Measurements from ENCODE around the gene LIAS. TPM values are rescaled to one million over a fixed set of nuclear protein-coding genes. Genes with fewer than 3 reads are reported as not detected.
"Not testable (repeated sequence)": the region's sequence is repeated elsewhere in the genome, so short reads cannot be mapped to it uniquely, and the experiment has no call there.

The LIAS gene
- total RNA-seq, 1 donor from 2014 or later, result 19.1 TPM

DNA sequence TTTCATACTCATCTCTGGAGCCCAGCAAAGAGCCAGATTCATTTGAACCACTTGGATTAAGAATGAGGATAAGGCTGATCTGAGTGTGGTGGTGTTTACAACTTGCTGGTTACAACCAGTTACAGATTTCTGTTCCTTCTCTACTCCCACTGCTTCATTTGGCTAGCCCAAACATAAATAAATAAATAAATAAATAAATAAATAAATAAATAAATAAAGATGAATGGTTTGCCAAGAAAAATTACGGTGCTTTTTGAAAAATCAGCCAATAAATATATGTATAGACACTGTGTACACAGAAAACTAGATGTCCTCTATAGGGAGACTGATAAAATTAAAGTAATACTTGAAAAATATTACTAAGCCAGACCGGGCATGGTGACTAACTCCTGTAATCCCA lies 17.3 kb upstream of the LIAS start:
- Mint-ChIP-seq H3K9me3 (no peaks in the 10 kb centered on the region), H3K27ac (no peak overlapping the region), H3K36me3 (ENCODE audit: low read depth) (no peaks in the 10 kb centered on the region), H3K4me1 (ENCODE audit: low read depth) (no peaks in the 10 kb centered on the region), H3K27me3 (ENCODE audit: low read depth) (peaks cover 24% of the 10 kb centered on the region), H3K4me3 (ENCODE audit: low read depth) (no peak overlapping the region)
- intact Hi-C loops (cut with micrococcal nuclease), result no loop called here
- no peak for DNase-seq (ENCODE audit: low spot score)

DNA sequence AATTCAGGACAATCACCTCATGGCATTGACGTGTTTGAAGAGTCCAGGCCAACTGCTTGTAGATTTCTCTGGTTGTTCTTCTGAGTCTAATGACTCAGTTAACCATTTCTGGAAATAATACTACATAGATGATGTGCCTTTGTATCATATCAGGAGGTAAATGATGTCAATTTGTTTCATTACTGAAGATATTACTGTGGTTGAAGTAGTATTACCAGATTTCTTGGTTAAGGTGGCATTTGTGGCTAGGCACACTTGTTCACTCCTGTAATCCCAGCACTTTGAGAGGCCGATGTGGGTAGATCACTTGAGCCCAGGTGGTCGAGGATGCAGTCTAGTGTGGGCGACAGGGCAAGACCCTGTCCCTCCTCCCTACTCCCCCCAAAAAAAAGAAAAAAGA lies 15.9 kb upstream of the LIAS start:
- Mint-ChIP-seq H3K9me3 (no peaks in the 10 kb centered on the region), H3K27me3 (ENCODE audit: low read depth) (peaks cover 13% of the 10 kb centered on the region), H3K27ac (no peak overlapping the region), H3K4me1 (ENCODE audit: low read depth) (peaks cover 2% of the 10 kb centered on the region), H3K4me3 (ENCODE audit: low read depth) (no peak overlapping the region), H3K36me3 (ENCODE audit: low read depth) (peaks cover 9% of the 10 kb centered on the region)
- intact Hi-C loops (cut with micrococcal nuclease), result no loop called here
- DNase-seq (ENCODE audit: low spot score), result no peak

DNA sequence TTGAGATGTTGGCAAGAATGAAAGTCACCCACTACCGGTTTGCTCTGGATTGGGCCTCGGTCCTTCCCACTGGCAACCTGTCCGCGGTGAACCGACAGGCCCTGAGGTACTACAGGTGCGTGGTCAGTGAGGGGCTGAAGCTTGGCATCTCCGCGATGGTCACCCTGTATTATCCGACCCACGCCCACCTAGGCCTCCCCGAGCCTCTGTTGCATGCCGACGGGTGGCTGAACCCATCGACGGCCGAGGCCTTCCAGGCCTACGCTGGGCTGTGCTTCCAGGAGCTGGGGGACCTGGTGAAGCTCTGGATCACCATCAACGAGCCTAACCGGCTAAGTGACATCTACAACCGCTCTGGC lies 12.4 kb upstream of the LIAS start:
- Mint-ChIP-seq H3K27ac (no peak overlapping the region), H3K4me3 (ENCODE audit: low read depth) (no peak overlapping the region), H3K9me3 (no peaks in the 10 kb centered on the region), H3K36me3 (ENCODE audit: low read depth) (peaks cover 38% of the 10 kb centered on the region), H3K4me1 (ENCODE audit: low read depth) (peaks cover 2% of the 10 kb centered on the region), H3K27me3 (ENCODE audit: low read depth) (peaks cover 1% of the 10 kb centered on the region)
- intact Hi-C loops (cut with micrococcal nuclease), result no loop called here
- DNase-seq (ENCODE audit: low spot score), result no peak

DNA sequence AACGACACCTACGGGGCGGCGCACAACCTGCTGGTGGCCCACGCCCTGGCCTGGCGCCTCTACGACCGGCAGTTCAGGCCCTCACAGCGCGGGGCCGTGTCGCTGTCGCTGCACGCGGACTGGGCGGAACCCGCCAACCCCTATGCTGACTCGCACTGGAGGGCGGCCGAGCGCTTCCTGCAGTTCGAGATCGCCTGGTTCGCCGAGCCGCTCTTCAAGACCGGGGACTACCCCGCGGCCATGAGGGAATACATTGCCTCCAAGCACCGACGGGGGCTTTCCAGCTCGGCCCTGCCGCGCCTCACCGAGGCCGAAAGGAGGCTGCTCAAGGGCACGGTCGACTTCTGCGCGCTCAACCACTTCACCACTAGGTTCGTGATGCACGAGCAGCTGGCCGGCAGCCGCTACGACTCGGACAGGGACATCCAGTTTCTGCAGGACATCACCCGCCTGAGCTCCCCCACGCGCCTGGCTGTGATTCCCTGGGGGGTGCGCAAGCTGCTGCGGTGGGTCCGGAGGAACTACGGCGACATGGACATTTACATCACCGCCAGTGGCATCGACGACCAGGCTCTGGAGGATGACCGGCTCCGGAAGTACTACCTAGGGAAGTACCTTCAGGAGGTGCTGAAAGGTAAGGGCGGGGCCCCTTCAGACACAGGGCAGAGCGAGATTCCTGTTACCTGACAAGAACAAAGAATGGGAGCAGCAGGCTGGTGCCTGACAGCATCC lies 11.8 kb upstream of the LIAS start:
- peak; percentile 19 for DNase-seq (ENCODE audit: low spot score)
- Mint-ChIP-seq H3K27me3 (ENCODE audit: low read depth) (peaks cover under 1% of the 10 kb centered on the region), H3K36me3 (ENCODE audit: low read depth) (peaks cover 43% of the 10 kb centered on the region), H3K9me3 (no peaks in the 10 kb centered on the region), H3K4me1 (ENCODE audit: low read depth) (peaks cover 2% of the 10 kb centered on the region), H3K4me3 (ENCODE audit: low read depth) (no peak overlapping the region), H3K27ac (no peak overlapping the region)
- intact Hi-C loops (cut with micrococcal nuclease), result no loop called here

DNA sequence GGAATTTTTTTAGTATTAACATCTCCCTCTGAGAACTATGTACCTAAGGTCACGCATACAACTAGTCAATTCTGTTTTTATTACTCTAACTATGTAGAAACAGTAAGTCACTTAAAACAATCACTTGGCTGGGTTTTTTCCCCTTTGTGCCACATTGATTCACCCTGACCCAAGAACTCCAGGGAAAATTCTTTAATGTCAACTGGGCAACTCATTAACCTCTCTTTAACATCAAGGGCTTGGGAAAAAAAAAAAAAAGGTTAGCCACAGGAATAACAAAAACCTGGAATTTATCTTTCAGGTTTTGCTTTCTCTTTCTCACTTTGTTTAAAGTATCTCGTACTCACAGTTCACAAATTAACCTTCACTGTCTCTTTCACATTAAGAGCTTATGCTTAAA lies 8.2 kb upstream of the LIAS start:
- H3K27ac Mint-ChIP-seq, result no peak overlapping the region
- peaks cover 78% of the 10 kb centered on the region for H3K36me3 Mint-ChIP-seq (ENCODE audit: low read depth)
- intact Hi-C loops (cut with micrococcal nuclease), result no loop called here
- no peaks in the 10 kb centered on the region for H3K27me3 Mint-ChIP-seq (ENCODE audit: low read depth)
- H3K4me3 Mint-ChIP-seq (ENCODE audit: low read depth), result no peak overlapping the region
- H3K4me1 Mint-ChIP-seq (ENCODE audit: low read depth), result peaks cover 10% of the 10 kb centered on the region
- DNase-seq (ENCODE audit: low spot score), result no peak
- no peaks in the 10 kb centered on the region for H3K9me3 Mint-ChIP-seq

DNA sequence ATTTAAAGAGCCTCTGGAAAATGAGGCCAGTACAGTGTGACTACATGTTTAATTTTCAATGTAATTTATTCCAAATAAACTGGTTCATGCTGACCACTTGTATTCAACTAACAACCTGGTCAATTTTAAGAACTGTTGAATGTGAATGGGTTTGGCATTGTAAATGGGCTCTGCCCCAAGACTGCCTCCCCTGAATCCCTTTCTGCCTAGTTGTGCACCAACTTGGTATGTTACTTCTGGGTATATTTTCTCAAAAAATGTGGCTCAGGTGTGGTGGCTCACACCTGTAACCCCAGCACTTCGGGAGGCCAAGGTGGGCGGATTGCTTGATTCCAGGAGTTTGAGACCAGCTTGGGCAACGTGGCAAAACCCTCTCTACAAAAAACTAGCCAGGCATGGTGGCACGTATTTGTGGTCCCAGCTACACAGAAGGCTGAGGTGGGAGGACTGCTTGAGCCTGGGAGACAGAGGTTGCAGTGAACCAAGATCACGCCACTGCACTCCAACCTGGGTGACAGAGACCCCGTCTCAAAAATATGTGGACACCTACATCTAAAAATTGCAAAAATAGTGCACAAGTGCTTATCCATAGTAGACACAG lies 7.3 kb upstream of the LIAS start:
- intact Hi-C loops (cut with micrococcal nuclease), result no loop called here
- H3K27me3 Mint-ChIP-seq (ENCODE audit: low read depth), result no peaks in the 10 kb centered on the region
- H3K36me3 Mint-ChIP-seq (ENCODE audit: low read depth), result peaks cover 87% of the 10 kb centered on the region
- H3K9me3 Mint-ChIP-seq, result no peaks in the 10 kb centered on the region
- peaks cover 11% of the 10 kb centered on the region for H3K4me1 Mint-ChIP-seq (ENCODE audit: low read depth)
- no peak for DNase-seq (ENCODE audit: low spot score)
- H3K4me3 Mint-ChIP-seq (ENCODE audit: low read depth), result no peak overlapping the region
- no peak overlapping the region for H3K27ac Mint-ChIP-seq

DNA sequence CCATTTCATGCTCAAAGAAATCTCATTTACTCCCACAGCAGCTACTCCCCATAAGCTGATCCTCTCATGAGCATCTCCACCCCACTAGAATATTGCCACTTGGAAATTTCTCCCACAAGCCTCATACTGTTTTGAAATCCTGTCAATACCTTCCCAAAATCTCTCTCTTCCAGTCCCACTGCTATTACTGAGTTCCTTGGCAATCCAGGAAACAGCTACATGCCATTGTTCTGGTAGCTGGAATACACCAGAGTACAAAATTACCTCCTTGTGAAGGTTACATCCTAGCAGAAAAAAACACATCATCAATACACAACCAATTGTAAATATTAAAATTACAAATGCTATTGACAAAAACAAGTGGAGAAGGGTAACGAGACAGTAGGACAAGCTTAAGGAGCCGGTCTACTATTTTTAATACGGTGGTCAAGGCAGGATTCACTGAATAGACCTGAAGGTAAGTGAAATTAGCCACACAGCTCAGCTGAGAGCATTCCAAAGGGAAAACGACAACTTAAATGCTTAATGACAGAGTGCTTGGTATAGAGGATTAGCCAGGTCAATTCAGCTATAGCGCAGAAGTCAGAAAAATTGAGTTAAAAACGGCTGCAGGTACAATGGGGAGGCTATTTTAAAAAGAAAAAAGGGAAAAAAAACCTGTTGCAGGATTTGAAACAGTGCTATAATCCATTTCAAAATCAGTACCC lies 6.5 kb upstream of the LIAS start:
- no peaks in the 10 kb centered on the region for H3K27me3 Mint-ChIP-seq (ENCODE audit: low read depth)
- H3K27ac Mint-ChIP-seq, result no peak overlapping the region
- no peaks in the 10 kb centered on the region for H3K9me3 Mint-ChIP-seq
- no peak for DNase-seq (ENCODE audit: low spot score)
- intact Hi-C loops (cut with micrococcal nuclease), result no loop called here
- H3K36me3 Mint-ChIP-seq (ENCODE audit: low read depth), result peaks cover 93% of the 10 kb centered on the region
- H3K4me3 Mint-ChIP-seq (ENCODE audit: low read depth), result no peak overlapping the region
- peaks cover 17% of the 10 kb centered on the region for H3K4me1 Mint-ChIP-seq (ENCODE audit: low read depth)

DNA sequence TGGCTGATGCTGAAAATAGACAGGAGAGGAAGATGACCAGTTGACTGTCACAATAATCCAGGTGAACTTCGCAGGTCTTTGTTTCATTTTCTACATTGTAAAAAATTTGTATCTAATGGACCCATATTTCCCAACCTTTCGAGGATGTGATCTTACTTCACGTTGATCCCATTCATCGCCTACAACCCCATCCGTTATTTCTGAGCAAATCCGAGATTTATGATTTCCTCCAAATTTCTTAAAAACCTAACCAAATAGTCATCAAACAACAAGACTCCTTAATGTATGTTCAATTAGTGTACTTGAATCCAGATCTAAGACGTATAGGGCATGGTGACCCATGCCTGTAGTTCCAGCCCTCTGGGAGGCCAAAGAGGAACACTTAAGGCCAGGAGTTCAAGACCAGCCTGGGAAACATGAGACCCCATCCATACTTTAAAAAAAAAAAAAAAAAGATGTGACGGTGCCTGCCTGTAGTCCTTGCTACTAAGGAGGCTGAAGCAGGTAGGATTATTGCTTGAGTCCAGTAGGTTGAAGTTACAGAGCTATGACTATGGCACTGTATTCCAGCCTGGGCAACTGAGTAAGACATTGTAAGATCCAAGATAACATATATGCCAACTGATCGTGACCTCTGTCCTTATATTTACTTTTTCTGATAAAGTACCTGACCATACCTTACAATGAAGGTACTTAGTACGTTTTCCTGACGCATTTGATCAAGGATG lies 5.8 kb upstream of the LIAS start:
- Mint-ChIP-seq H3K4me1 (ENCODE audit: low read depth) (peaks cover 18% of the 10 kb centered on the region), H3K27ac (peak overlapping the region; percentile 12), H3K36me3 (ENCODE audit: low read depth) (peaks cover 93% of the 10 kb centered on the region), H3K4me3 (ENCODE audit: low read depth) (no peak overlapping the region), H3K9me3 (no peaks in the 10 kb centered on the region), H3K27me3 (ENCODE audit: low read depth) (no peaks in the 10 kb centered on the region)
- DNase-seq (ENCODE audit: low spot score), result no peak
- intact Hi-C loops (cut with micrococcal nuclease), result no loop called here

DNA sequence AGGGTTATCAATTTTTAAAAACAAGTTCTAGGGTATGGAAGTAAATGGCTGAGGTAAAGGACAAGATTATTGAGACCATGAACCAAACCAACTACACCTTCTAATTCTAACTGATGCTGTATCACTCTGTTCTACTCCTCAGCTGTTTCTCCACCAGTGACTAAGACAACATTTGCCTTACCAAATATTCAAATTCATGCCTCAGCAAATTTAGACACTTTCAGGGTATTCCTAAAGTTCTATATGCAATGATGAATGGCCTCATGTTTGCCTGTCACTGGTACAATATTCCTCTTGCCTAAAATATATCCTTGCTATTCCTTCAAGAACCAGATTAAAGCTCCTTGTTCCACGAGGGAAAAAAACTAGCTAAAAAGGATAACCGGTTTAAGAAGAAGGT lies 5.1 kb upstream of the LIAS start:
- Mint-ChIP-seq H3K4me3 (ENCODE audit: low read depth) (no peak overlapping the region), H3K27me3 (ENCODE audit: low read depth) (no peaks in the 10 kb centered on the region), H3K36me3 (ENCODE audit: low read depth) (peaks cover 94% of the 10 kb centered on the region), H3K4me1 (ENCODE audit: low read depth) (peaks cover 18% of the 10 kb centered on the region), H3K27ac (no peak overlapping the region), H3K9me3 (no peaks in the 10 kb centered on the region)
- DNase-seq (ENCODE audit: low spot score), result no peak
- intact Hi-C loops (cut with micrococcal nuclease), result no loop called here

DNA sequence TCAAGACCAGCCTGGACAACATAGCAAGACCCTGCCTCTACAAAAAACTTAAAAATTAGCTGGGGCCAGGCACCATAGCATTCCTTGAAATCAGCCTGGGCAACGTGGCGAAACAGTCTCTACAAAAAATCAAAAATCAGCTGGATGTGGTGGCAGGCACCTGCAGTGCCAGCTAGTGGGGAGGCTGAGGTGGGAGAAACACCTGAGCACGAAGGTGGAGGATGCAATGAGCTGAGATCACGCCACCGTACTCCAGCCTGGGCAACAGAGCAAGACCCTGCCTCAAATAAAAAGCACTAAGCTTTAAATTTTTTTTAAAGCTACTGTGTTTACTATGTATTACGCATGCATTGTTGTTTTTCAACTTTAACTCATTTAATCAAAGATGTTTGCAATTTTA lies 3.4 kb upstream of the LIAS start:
- Mint-ChIP-seq H3K27me3 (ENCODE audit: low read depth) (no peaks in the 10 kb centered on the region), H3K4me1 (ENCODE audit: low read depth) (peaks cover 23% of the 10 kb centered on the region), H3K4me3 (ENCODE audit: low read depth) (peak overlapping the region; percentile 30), H3K27ac (no peak overlapping the region), H3K9me3 (no peaks in the 10 kb centered on the region), H3K36me3 (ENCODE audit: low read depth) (peaks cover 85% of the 10 kb centered on the region)
- intact Hi-C loops (cut with micrococcal nuclease), result loop anchor here (5.0 kb wide), 2 partner anchors 72 to 747 kb away; partner anchors contain the start of gene UGDH
- DNase-seq (ENCODE audit: low spot score), result no peak

DNA sequence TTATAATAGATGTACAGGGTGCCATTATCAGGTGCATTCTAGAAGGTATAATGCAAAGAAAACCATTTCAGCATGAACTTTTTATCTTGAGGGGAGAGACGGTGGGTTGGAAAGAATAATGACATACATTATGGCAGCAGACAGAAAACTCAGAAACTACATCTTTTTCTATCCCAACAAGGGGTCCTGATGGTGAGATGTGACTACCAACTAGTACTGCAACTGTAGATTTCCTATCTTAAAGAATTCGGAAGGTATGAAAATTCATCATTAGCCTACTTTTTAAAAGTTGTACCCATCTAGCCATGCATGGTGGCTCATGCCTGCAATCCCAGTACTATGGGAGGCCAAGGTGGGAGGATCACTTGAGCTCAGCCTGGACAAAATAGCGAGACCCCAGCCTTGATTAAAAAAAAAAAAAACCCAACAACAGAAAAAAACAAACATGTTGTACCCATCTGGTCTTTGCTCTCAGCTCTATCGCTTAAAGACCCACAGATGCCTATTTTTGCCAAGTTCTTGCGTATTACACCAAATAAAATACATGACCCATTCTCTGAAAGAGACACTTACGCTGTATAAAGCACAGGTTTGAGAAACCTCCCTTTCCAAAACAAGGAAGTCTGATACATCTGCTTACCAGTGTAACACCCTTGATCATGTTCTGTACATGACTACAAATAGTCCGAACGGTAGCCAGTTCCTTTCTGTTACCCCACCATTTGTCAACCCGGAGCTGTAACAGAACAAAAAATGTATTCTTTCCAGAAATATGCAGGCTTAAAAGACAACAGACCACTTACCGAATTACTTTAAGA lies 1.7 kb upstream of the LIAS start:
- Mint-ChIP-seq H3K27ac (peak overlapping the region; percentile 98), H3K4me1 (ENCODE audit: low read depth) (peaks cover 26% of the 10 kb centered on the region)

DNA sequence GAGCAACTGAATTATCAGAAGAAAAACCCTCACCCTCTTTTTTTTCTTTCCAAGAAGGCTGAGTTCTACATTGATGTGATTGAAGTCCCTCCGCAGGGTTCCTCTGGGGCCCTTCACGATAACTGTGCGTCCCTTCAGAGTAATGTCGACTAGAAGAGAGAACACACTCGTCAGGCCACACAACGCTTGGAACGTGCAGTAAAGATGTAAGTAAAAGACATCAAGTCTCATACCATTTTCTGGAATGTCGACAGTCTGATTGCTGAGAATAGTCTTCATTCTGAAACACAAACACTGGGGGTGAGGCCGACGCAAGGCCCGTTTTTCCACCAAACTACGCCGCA lies 723 bp upstream of the LIAS start:
- DNase-seq (ENCODE audit: low spot score); H3K9me3 Mint-ChIP-seq; H3K27me3 Mint-ChIP-seq (ENCODE audit: low read depth): not testable (repeated sequence)
- Mint-ChIP-seq H3K4me1 (ENCODE audit: low read depth) (peaks cover 26% of the 10 kb centered on the region), H3K4me3 (ENCODE audit: low read depth) (peak overlapping the region; percentile 95), H3K27ac (peak overlapping the region; percentile 98), H3K36me3 (ENCODE audit: low read depth) (peaks cover 63% of the 10 kb centered on the region)
- intact Hi-C loops (cut with micrococcal nuclease), result loop anchor here (1.0 to 5.0 kb wide), 6 partner anchors 69 to 744 kb away; partner anchors contain the start of genes PDS5A, UGDH and WDR19

More for the DNA sequence above, 1.7 kb upstream of the LIAS start:
- Mint-ChIP-seq H3K4me3 (ENCODE audit: low read depth) (peak overlapping the region; percentile 95), H3K9me3 (no peaks in the 10 kb centered on the region), H3K27me3 (ENCODE audit: low read depth) (no peaks in the 10 kb centered on the region), H3K36me3 (ENCODE audit: low read depth) (peaks cover 73% of the 10 kb centered on the region)
- intact Hi-C loops (cut with micrococcal nuclease), result loop anchor here (5.0 kb wide), 2 partner anchors 70 to 745 kb away; partner anchors contain the start of gene UGDH
- no peak for DNase-seq (ENCODE audit: low spot score)
